Measurements from ENCODE around the gene CDC42SE1.

The CDC42SE1 gene

DNA sequence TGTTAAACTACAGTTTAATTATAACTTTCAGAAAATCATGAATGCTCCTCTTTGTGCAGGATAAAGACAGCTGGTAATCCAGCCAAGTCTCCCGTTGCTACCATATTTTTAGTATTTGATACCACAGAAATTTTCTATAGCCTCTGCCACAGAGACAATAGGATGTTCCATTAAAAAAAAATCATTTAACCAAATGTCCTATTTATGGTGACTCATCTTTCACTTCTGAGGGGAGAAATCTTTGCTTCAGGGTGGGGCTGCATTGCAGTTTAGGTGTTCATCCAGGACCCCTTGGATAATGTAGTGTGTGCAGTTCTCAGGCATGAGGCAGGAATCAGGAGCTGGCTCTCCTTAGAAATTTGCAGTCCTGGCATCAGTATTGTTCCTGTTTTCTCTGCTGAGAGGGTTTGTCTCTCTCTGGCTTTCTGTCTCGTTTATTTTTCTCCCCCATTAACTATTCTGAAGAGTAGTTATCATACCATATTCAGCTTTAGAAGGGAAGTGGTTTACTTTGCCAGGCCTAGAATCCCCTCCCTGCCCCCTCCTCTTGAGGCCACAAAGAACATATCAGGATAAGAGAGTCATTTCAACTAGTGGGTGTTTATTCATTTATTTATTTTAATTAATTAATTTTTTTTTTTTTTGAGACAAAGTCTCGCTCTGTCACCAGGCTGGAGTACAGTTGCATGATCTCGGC, 48.1 kb downstream of the CDC42SE1 start:
- Histone ChIP-seq H3K4me2 (ENCODE audit: insufficient read depth, low read length, poor library complexity, severe bottlenecking) (no peak overlapping the region), H3K4ac (ENCODE audit: low read length) (no peak overlapping the region), H2BK12ac (ENCODE audit: low read length) (no peak overlapping the region), H4K8ac (ENCODE audit: low read depth, low read length) (no peak overlapping the region), H3K9ac (ENCODE audit: low read depth, low read length, poor library complexity) (no peak overlapping the region), H3K4me1 (ENCODE audit: control insufficient read depth in 2 of 2, insufficient read depth in 1 of 2, low read depth in 1 of 2, low read length in 2 of 2) (peaks cover 8 to 11% of the 10 kb centered on the region in 2 donors), H3K79me1 (ENCODE audit: low read depth, low read length) (peaks cover 4% of the 10 kb centered on the region), H3K27ac (replicated peaks; ENCODE audit: low read length) (no peak overlapping the region), H3K27me3 (ENCODE audit: control insufficient read depth in 3 of 3, insufficient read depth in 3 of 3, low read depth in 1 of 3, low read length in 3 of 3) (no peaks in the 10 kb centered on the region), H3K4me3 (ENCODE audit: low read length in 2 of 2) (no peak overlapping the region), H3K18ac (ENCODE audit: low read length) (no peak overlapping the region), H4K91ac (ENCODE audit: low read depth, low read length, poor library complexity) (no peak overlapping the region), H3K9me3 (replicated peaks in 1 of 2; ENCODE audit: control insufficient read depth in 2 of 2, insufficient read depth in 1 of 2, low read depth in 1 of 2, low read length in 2 of 2) (no peaks in the 10 kb centered on the region), H3K14ac (ENCODE audit: low read length) (no peak overlapping the region), H2BK15ac (ENCODE audit: low read length) (no peak overlapping the region), H2AK5ac (ENCODE audit: low read depth, low read length) (no peak overlapping the region), H3K36me3 (replicated peaks in 1 of 2; ENCODE audit: control insufficient read depth in 2 of 2, insufficient read depth in 2 of 2, low read length in 2 of 2) (no peaks in the 10 kb centered on the region), H2BK120ac (ENCODE audit: low read depth, low read length) (no peak overlapping the region), H2AFZ (ENCODE audit: low read length) (no peak overlapping the region), H2BK5ac (ENCODE audit: low read length) (no peak overlapping the region), H3K23ac (ENCODE audit: low read depth, low read length, poor library complexity) (no peak overlapping the region)
- WGBS, 2 donors (ENCODE audit: extremely low coverage in 2 of 2, insufficient read length in 2 of 2, insufficient replicate concordance in 1 of 2) = no CpG with 5 or more reads among the region's 4 CpGs
- DNase-seq (ENCODE audit: low spot score) = no peak

GRCh38 chr1:151010346-151010726, 49.1 kb downstream of the CDC42SE1 start:
- no peak overlapping the region for H3K23ac ChIP-seq (ENCODE audit: low read depth, low read length, poor library complexity)
- no peak overlapping the region for H2BK120ac ChIP-seq (ENCODE audit: low read depth, low read length)
- H3K4ac ChIP-seq (ENCODE audit: low read length) = no peak overlapping the region
- H4K8ac ChIP-seq (ENCODE audit: low read depth, low read length) = no peak overlapping the region
- H2AFZ ChIP-seq (ENCODE audit: low read length) = no peak overlapping the region
- no peak overlapping the region for H2AK5ac ChIP-seq (ENCODE audit: low read depth, low read length)
- H3K4me3 ChIP-seq (ENCODE audit: low read length in 2 of 2) = no peak overlapping the region
- H3K4me1 ChIP-seq (ENCODE audit: control insufficient read depth in 2 of 2, insufficient read depth in 1 of 2, low read depth in 1 of 2, low read length in 2 of 2) = peaks cover 12 to 16% of the 10 kb centered on the region in 2 donors
- no peak overlapping the region for H2BK15ac ChIP-seq (ENCODE audit: low read length)
- H4K91ac ChIP-seq (ENCODE audit: low read depth, low read length, poor library complexity) = no peak overlapping the region
- WGBS, 2 donors (ENCODE audit: extremely low coverage in 2 of 2, insufficient read length in 2 of 2, insufficient replicate concordance in 1 of 2) = no CpG with 5 or more reads among the region's 3 CpGs
- H3K27ac ChIP-seq (replicated peaks; ENCODE audit: low read length) = no peak overlapping the region
- no peaks in the 10 kb centered on the region for H3K9me3 ChIP-seq (replicated peaks in 1 of 2; ENCODE audit: control insufficient read depth in 2 of 2, insufficient read depth in 1 of 2, low read depth in 1 of 2, low read length in 2 of 2)
- H3K79me1 ChIP-seq (ENCODE audit: low read depth, low read length) = peaks cover 4% of the 10 kb centered on the region
- no peaks in the 10 kb centered on the region for H3K27me3 ChIP-seq (ENCODE audit: control insufficient read depth in 3 of 3, insufficient read depth in 3 of 3, low read depth in 1 of 3, low read length in 3 of 3)
- H3K18ac ChIP-seq (ENCODE audit: low read length) = no peak overlapping the region
- no peak overlapping the region for H3K4me2 ChIP-seq (ENCODE audit: insufficient read depth, low read length, poor library complexity, severe bottlenecking)
- no peaks in the 10 kb centered on the region for H3K36me3 ChIP-seq (replicated peaks in 1 of 2; ENCODE audit: control insufficient read depth in 2 of 2, insufficient read depth in 2 of 2, low read length in 2 of 2)
- H3K9ac ChIP-seq (ENCODE audit: low read depth, low read length, poor library complexity) = no peak overlapping the region
- no peak for DNase-seq (ENCODE audit: low spot score)
- H2BK5ac ChIP-seq (ENCODE audit: low read length) = no peak overlapping the region
- no peak overlapping the region for H3K14ac ChIP-seq (ENCODE audit: low read length)
- no peak overlapping the region for H2BK12ac ChIP-seq (ENCODE audit: low read length)

- no CpG with 5 or more reads among the region's 8 CpGs for WGBS, 2 donors (ENCODE audit: extremely low coverage in 2 of 2, insufficient read length in 2 of 2, insufficient replicate concordance in 1 of 2)
- no peaks in the 10 kb centered on the region for H3K27me3 ChIP-seq (ENCODE audit: control insufficient read depth in 3 of 3, insufficient read depth in 3 of 3, low read depth in 1 of 3, low read length in 3 of 3)
- no peak overlapping the region for H2BK5ac ChIP-seq (ENCODE audit: low read length)
- no peak overlapping the region for H3K4me2 ChIP-seq (ENCODE audit: insufficient read depth, low read length, poor library complexity, severe bottlenecking)
- H4K8ac ChIP-seq (ENCODE audit: low read depth, low read length) = no peak overlapping the region
- H3K9me3 ChIP-seq (replicated peaks in 1 of 2; ENCODE audit: control insufficient read depth in 2 of 2, insufficient read depth in 1 of 2, low read depth in 1 of 2, low read length in 2 of 2) = no peaks in the 10 kb centered on the region
- H3K4me1 ChIP-seq (ENCODE audit: control insufficient read depth in 2 of 2, insufficient read depth in 1 of 2, low read depth in 1 of 2, low read length in 2 of 2) = peaks cover 12 to 16% of the 10 kb centered on the region in 2 donors
- H3K9ac ChIP-seq (ENCODE audit: low read depth, low read length, poor library complexity) = no peak overlapping the region
- no peak overlapping the region for H2BK120ac ChIP-seq (ENCODE audit: low read depth, low read length)
- no peak overlapping the region for H3K27ac ChIP-seq (replicated peaks; ENCODE audit: low read length)
- no peak overlapping the region for H2AFZ ChIP-seq (ENCODE audit: low read length)
- no peak overlapping the region for H3K23ac ChIP-seq (ENCODE audit: low read depth, low read length, poor library complexity)
- no peak overlapping the region for H2BK12ac ChIP-seq (ENCODE audit: low read length)
- no peak overlapping the region for H4K91ac ChIP-seq (ENCODE audit: low read depth, low read length, poor library complexity)
- no peak overlapping the region for H3K18ac ChIP-seq (ENCODE audit: low read length)
- H2AK5ac ChIP-seq (ENCODE audit: low read depth, low read length) = no peak overlapping the region
- no peak overlapping the region for H2BK15ac ChIP-seq (ENCODE audit: low read length)
- peaks cover 4% of the 10 kb centered on the region for H3K79me1 ChIP-seq (ENCODE audit: low read depth, low read length)
- no peak overlapping the region for H3K4me3 ChIP-seq (ENCODE audit: low read length in 2 of 2)
- no peak for DNase-seq (ENCODE audit: low spot score)
- no peaks in the 10 kb centered on the region for H3K36me3 ChIP-seq (replicated peaks in 1 of 2; ENCODE audit: control insufficient read depth in 2 of 2, insufficient read depth in 2 of 2, low read length in 2 of 2)
- no peak overlapping the region for H3K4ac ChIP-seq (ENCODE audit: low read length)
- no peak overlapping the region for H3K14ac ChIP-seq (ENCODE audit: low read length)
Measured at GRCh38 chr1:151009674-151010345, 49.6 kb downstream of the CDC42SE1 start.

- Histone ChIP-seq H3K9me3 (replicated peaks in 1 of 2; ENCODE audit: control insufficient read depth in 2 of 2, insufficient read depth in 1 of 2, low read depth in 1 of 2, low read length in 2 of 2) (no peaks in the 10 kb centered on the region), H2BK120ac (ENCODE audit: low read depth, low read length) (no peak overlapping the region), H3K4me1 (ENCODE audit: control insufficient read depth in 2 of 2, insufficient read depth in 1 of 2, low read depth in 1 of 2, low read length in 2 of 2) (peaks cover 12 to 16% of the 10 kb centered on the region in 2 donors)
Measured at GRCh38 chr1:151009206-151009587, 50.2 kb downstream of the CDC42SE1 start.

More at GRCh38 chr1:151009206-151009587, 50.2 kb downstream of the CDC42SE1 start:
- H2BK15ac ChIP-seq (ENCODE audit: low read length) = no peak overlapping the region
- H2BK5ac ChIP-seq (ENCODE audit: low read length) = no peak overlapping the region
- H2BK12ac ChIP-seq (ENCODE audit: low read length) = no peak overlapping the region
- DNase-seq (ENCODE audit: low spot score) = no peak
- H3K9ac ChIP-seq (ENCODE audit: low read depth, low read length, poor library complexity) = no peak overlapping the region
- H3K27ac ChIP-seq (replicated peaks; ENCODE audit: low read length) = no peak overlapping the region
- no peaks in the 10 kb centered on the region for H3K27me3 ChIP-seq (ENCODE audit: control insufficient read depth in 3 of 3, insufficient read depth in 3 of 3, low read depth in 1 of 3, low read length in 3 of 3)
- no peaks in the 10 kb centered on the region for H3K36me3 ChIP-seq (replicated peaks in 1 of 2; ENCODE audit: control insufficient read depth in 2 of 2, insufficient read depth in 2 of 2, low read length in 2 of 2)
- peak overlapping the region; percentile 77 for H3K4me2 ChIP-seq (ENCODE audit: insufficient read depth, low read length, poor library complexity, severe bottlenecking)
- H3K18ac ChIP-seq (ENCODE audit: low read length) = no peak overlapping the region
- H3K4ac ChIP-seq (ENCODE audit: low read length) = no peak overlapping the region
- H4K91ac ChIP-seq (ENCODE audit: low read depth, low read length, poor library complexity) = no peak overlapping the region
- H3K23ac ChIP-seq (ENCODE audit: low read depth, low read length, poor library complexity) = no peak overlapping the region
- peak overlapping the region; percentile 84 to 90 for H3K4me3 ChIP-seq (ENCODE audit: low read length in 2 of 2)
- H2AK5ac ChIP-seq (ENCODE audit: low read depth, low read length) = no peak overlapping the region
- peak overlapping the region; percentile 92 for H2AFZ ChIP-seq (ENCODE audit: low read length)
- WGBS, 2 donors (ENCODE audit: extremely low coverage in 2 of 2, insufficient read length in 2 of 2, insufficient replicate concordance in 1 of 2) = no CpG with 5 or more reads among the region's 3 CpGs
- H4K8ac ChIP-seq (ENCODE audit: low read depth, low read length) = no peak overlapping the region
- H3K79me1 ChIP-seq (ENCODE audit: low read depth, low read length) = peaks cover 4% of the 10 kb centered on the region
- H3K14ac ChIP-seq (ENCODE audit: low read length) = no peak overlapping the region
